Colonic mucosa (tissue), 4 donors: ENCODE results near the gene ATF4. TPM values are rescaled to one million over a fixed set of nuclear protein-coding genes. Genes with fewer than 3 reads are reported as not detected.
A peak's percentile ranks its signal among the peaks of the same experiment; 100 is the strongest.

Experiments
- DNase-seq: peaks from one replicate; pipeline ENCODE4 v3.0.0-alpha.2; 2020
- H3K27ac ChIP-seq: fragments of 200-600 bp; one replicate; pipeline ENCODE4 v1.8.0; 2021
- H3K27me3 ChIP-seq: fragments of 200-600 bp; one replicate; pipeline ENCODE4 v1.8.0; 2021
- H3K36me3 ChIP-seq: fragments of 200-600 bp; one replicate; pipeline ENCODE4 v1.8.0; 2021
- H3K4me1 ChIP-seq: fragments of 200-600 bp; one replicate; pipeline ENCODE4 v1.8.0; 2021; ENCODE audit warnings: mild to moderate bottlenecking
- H3K4me3 ChIP-seq: fragments of 200-600 bp; one replicate; pipeline ENCODE4 v1.8.0; 2021
- H3K9ac ChIP-seq, 2 donors: one replicate each; pipeline ENCODE4 v1.7.0; 2013; ENCODE audit warnings: control low read depth in 2 of 2, low read depth in 2 of 2, low read length in 2 of 2
- H3K9me3 ChIP-seq: fragments of 200-600 bp; one replicate; pipeline ENCODE4 v1.8.0; 2021
- intact Hi-C: fragments of 100-400 bp; cut with DNase I; formaldehyde crosslinking; loops from one replicate; pipeline ENCODE4 v1.14.1; 2022
- total RNA-seq, 2 donors: library from RNA; stranded (reverse); fragmentation: NEBNext Ultra II Directional in 1 of 2; extraction: Animal tissue kit (Norgen Biotek cat#: 25700) in 1 of 2; gene quantifications; one replicate each; pipeline ENCODE4 v1.2.1, GENCODE V29; 2021
- TF ChIP-seq, protein P1 (sequence below): fragments of 200-600 bp; IDR thresholded peaks from one replicate; pipeline ENCODE4 v1.8.0; 2022; ENCODE audit warnings: antibody characterized with exemption, mild to moderate bottlenecking
- donor health status: healthy.
- donor health status: DM: no; HTN: no; CAD: no.
- donor health status: DM: no; HTN: no; CAD: no.

ATF4 gene
- total RNA-seq, 2 donors from 2014 or later, result 279 to 302 TPM

GRCh38 chr22:39500101-39500500 lies 20.3 kb upstream of the ATF4 start:
- H3K4me1 ChIP-seq, result peaks cover 6% of the 10 kb centered on the region
- H3K27me3 ChIP-seq, result no peaks in the 10 kb centered on the region
- H3K27ac ChIP-seq, result no peak overlapping the region
- no peaks in the 10 kb centered on the region for H3K36me3 ChIP-seq
- intact Hi-C loops, result no loop called here
- H3K4me3 ChIP-seq, result no peak overlapping the region
- TF ChIP-seq, protein P1, sequence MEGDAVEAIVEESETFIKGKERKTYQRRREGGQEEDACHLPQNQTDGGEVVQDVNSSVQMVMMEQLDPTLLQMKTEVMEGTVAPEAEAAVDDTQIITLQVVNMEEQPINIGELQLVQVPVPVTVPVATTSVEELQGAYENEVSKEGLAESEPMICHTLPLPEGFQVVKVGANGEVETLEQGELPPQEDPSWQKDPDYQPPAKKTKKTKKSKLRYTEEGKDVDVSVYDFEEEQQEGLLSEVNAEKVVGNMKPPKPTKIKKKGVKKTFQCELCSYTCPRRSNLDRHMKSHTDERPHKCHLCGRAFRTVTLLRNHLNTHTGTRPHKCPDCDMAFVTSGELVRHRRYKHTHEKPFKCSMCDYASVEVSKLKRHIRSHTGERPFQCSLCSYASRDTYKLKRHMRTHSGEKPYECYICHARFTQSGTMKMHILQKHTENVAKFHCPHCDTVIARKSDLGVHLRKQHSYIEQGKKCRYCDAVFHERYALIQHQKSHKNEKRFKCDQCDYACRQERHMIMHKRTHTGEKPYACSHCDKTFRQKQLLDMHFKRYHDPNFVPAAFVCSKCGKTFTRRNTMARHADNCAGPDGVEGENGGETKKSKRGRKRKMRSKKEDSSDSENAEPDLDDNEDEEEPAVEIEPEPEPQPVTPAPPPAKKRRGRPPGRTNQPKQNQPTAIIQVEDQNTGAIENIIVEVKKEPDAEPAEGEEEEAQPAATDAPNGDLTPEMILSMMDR, result no peak
- H3K9me3 ChIP-seq, result no peaks in the 10 kb centered on the region
- no peak for DNase-seq
- H3K9ac ChIP-seq, result no peak overlapping the region

GRCh38 chr22:39501644-39502108 lies 18.7 kb upstream of the ATF4 start:
- peak overlapping the region; percentile 5 for H3K27ac ChIP-seq
- H3K36me3 ChIP-seq, result peaks cover 10% of the 10 kb centered on the region
- H3K4me1 ChIP-seq, result peaks cover 6% of the 10 kb centered on the region
- peak overlapping the region; percentile 92 for H3K4me3 ChIP-seq
- H3K27me3 ChIP-seq, result no peaks in the 10 kb centered on the region
- H3K9me3 ChIP-seq, result no peaks in the 10 kb centered on the region
- no peak for DNase-seq
- TF ChIP-seq, protein P1, result no peak
- peak overlapping the region; percentile 49 to 90 for H3K9ac ChIP-seq
- intact Hi-C loops, result no loop called here

GRCh38 chr22:39502109-39502788 lies 18.1 kb upstream of the ATF4 start, which contains the start of gene MIEF1:
TSS of gene MIEF1 (plus strand) at chr22:39502290. CDS start at chr22:39511295, 9,005 bp downstream.
- TF ChIP-seq, protein P1, result no peak

DNA sequence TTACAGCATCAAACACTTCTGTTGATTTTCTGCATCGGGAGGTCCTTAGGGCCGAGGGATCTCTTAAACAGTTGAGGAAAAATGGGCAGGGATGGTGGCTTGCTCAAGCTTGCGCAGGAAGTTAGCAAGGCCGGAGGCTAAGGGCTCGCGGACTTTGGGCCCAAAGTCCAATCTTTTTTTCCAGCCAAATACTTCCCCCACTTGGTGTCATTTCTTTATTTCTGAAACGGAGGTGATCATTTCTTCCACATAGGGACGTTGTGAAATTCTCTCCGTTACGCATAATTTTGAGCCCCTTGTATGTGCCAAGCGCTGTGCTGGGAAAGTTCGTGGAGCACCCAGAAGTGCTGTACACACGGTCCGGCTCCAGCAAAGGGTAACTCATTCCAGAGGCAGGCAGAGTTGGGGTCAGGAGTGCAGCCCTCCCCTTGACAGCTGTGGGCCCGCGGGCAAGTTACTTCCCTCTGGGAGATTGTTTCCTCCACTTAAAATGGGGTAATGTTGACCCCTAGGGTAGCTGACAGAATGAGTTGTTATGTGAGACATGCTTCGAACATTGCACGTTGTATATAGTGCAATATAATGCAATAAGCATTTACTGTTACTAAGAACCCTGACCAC lies 17.5 kb upstream of the ATF4 start:
- H3K36me3 ChIP-seq, result peaks cover 13% of the 10 kb centered on the region
- no peak for DNase-seq
- H3K9me3 ChIP-seq, result no peaks in the 10 kb centered on the region
- TF ChIP-seq, protein P1, result no peak
- peak overlapping the region; percentile 92 for H3K4me3 ChIP-seq
- intact Hi-C loops, result no loop called here
- peaks cover 6% of the 10 kb centered on the region for H3K4me1 ChIP-seq
- H3K9ac ChIP-seq, result peak overlapping the region; percentile 69 to 90
- no peaks in the 10 kb centered on the region for H3K27me3 ChIP-seq
- peak overlapping the region; percentile 72 for H3K27ac ChIP-seq

More at GRCh38 chr22:39502109-39502788, 18.1 kb upstream of the ATF4 start, which contains the start of gene MIEF1:
- Histone ChIP-seq H3K4me1 (peaks cover 6% of the 10 kb centered on the region), H3K36me3 (peaks cover 13% of the 10 kb centered on the region), H3K9me3 (no peaks in the 10 kb centered on the region), H3K4me3 (peak within 1 kb of the TSS; percentile 92), H3K27ac (peak within 1 kb of the TSS; percentile 72), H3K9ac (peak within 1 kb of the TSS; percentile 69 to 90), H3K27me3 (no peaks in the 10 kb centered on the region)
- peak; percentile 99 for DNase-seq
- intact Hi-C loops, result no loop called here

GRCh38 chr22:39503630-39504029 lies 16.7 kb upstream of the ATF4 start:
- H3K9me3 ChIP-seq, result no peaks in the 10 kb centered on the region
- H3K9ac ChIP-seq, result peak overlapping the region in 1 of 2 donors; percentile 90
- intact Hi-C loops, result no loop called here
- TF ChIP-seq, protein P1, result no peak
- peak overlapping the region; percentile 92 for H3K4me3 ChIP-seq
- H3K4me1 ChIP-seq, result peaks cover 6% of the 10 kb centered on the region
- H3K36me3 ChIP-seq, result peaks cover 13% of the 10 kb centered on the region
- no peak overlapping the region for H3K27ac ChIP-seq
- no peaks in the 10 kb centered on the region for H3K27me3 ChIP-seq
- no peak for DNase-seq
